Kidney (tissue), 14 donors: ENCODE measurements around the gene CLIP3. TPM values are rescaled to one million over a fixed set of nuclear protein-coding genes. Genes with fewer than 3 reads are reported as not detected.
A peak's percentile ranks its signal among the peaks of the same experiment; 100 is the strongest.

Experiments used
- DNase-seq, 5 donors: peaks; one replicate each; pipeline ENCODE4 v3.0.0-alpha.2; 2013 to 2020
- FAIRE-seq: peaks from 2 replicates; lab custom pipeline; 2012; peaks lifted over from hg19 to GRCh38; lab: Jason Lieb, UNC
- H3K27ac ChIP-seq, 2 donors: one replicate each; pipeline ENCODE4 v1.7.0; 2013; ENCODE audit warnings: low read depth in 2 of 2, low read length in 2 of 2, inconsistent platforms in 1 of 2
- H3K27me3 ChIP-seq: one replicate; pipeline ENCODE4 v1.7.1; 2013; ENCODE audit warnings: low read length, inconsistent platforms; ENCODE audit not compliant: control insufficient read depth, insufficient read depth
- H3K36me3 ChIP-seq, 3 donors: one replicate each; pipeline versions ENCODE4 v1.7.0 to v1.7.1; 2013; ENCODE audit warnings: low read length in 3 of 3, control low read depth in 1 of 3, inconsistent platforms in 1 of 3; ENCODE audit not compliant: insufficient read depth in 3 of 3, control insufficient read depth in 2 of 3
- H3K4me1 ChIP-seq, 3 donors: one replicate each; pipeline versions ENCODE4 v1.7.0 to v1.7.1; 2013; ENCODE audit warnings: low read length in 3 of 3, inconsistent platforms in 1 of 3, low read depth in 1 of 3; ENCODE audit not compliant: control insufficient read depth in 2 of 3, insufficient read depth in 2 of 3
- H3K4me3 ChIP-seq, 3 donors: one replicate each; pipeline versions ENCODE4 v1.7.0 to v1.8.1; 2013; ENCODE audit warnings: low read length in 3 of 3, control low read depth in 1 of 3, inconsistent platforms in 1 of 3
- H3K9ac ChIP-seq, 3 donors: one replicate each; pipeline versions ENCODE4 v1.7.0 to v1.7.1; 2013; ENCODE audit warnings: low read length in 3 of 3, control low read depth in 1 of 3, inconsistent platforms in 1 of 3
- H3K9me3 ChIP-seq, 3 donors: one replicate each; pipeline versions ENCODE4 v1.7.0 to v1.7.1; 2013; ENCODE audit warnings: low read length in 3 of 3, control low read depth in 1 of 3, inconsistent platforms in 1 of 3; ENCODE audit not compliant: control insufficient read depth in 2 of 3, insufficient read depth in 1 of 3
- CTCF ChIP-seq: IDR thresholded peaks from 3 replicates; pipeline ENCODE4 v1.5.1; 2012; ENCODE audit warnings: mild to moderate bottlenecking, moderate library complexity, borderline replicate concordance; ENCODE audit not compliant: insufficient read depth; ENCODE audit errors: extremely low read depth
- intact Hi-C: fragments of 100-400 bp; cut with DNase I; formaldehyde crosslinking; loops from one replicate; pipeline ENCODE4 v1.11.1; 2022
- polyA plus RNA-seq: library from polyadenylated mRNA; stranded (reverse); fragments of 350-450 nt; fragmentation: Illumina TruSeq; extraction: RNeasy Lipid Tissue Mini Kit (QIAGEN cat#74804); gene quantifications from one replicate; pipeline ENCODE4 v1.2.3, GENCODE V29; 2014; ENCODE audit warnings: low read depth, low replicate concordance; ENCODE audit not compliant: insufficient read depth
- total RNA-seq: library from RNA; stranded (reverse); fragmentation: NEBNext Ultra II Directional; extraction: Animal tissue kit (Norgen Biotek cat#: 25700); gene quantifications from one replicate; pipeline ENCODE4 v1.2.1, GENCODE V29; 2021
- donor health status: control.
- donor health status: control.
- donor health status: control.
- donor health status: control.
- donor health status: control.
- donor health status: DM: yes; HTN: yes; CAD: no.
- donor health status: Normal renal cell carcinoma (clear cell type).

CLIP3 gene
- total and polyA plus RNA-seq, 2 donors from 2014 or later, result 10.3 to 12.3 TPM

DNA sequence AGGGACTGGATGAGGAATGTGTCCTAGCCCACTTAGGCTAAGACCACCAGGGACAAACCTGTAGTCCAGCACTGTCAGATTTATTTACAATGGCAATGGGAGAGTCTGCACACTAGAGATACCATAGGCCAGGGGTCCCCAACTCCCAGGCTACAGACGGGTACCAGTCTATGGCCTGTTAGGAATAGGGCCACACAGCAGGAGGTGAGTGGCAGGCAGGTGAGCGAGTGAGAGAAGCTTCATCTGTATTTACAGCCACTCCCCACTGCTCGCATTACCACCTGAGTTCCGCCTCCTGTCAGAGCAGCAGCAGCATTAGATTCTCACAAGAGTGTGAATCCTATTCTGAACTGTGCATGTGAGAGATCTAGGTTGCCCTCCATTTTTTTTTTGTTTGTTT, 19.0 kb upstream of the CLIP3 start:
- TF ChIP-seq CTCF, result no peak
- Histone ChIP-seq H3K9me3 (no peaks in the 10 kb centered on the region), H3K4me3 (no peak overlapping the region), H3K36me3 (no peaks in the 10 kb centered on the region), H3K27me3 (no peaks in the 10 kb centered on the region), H3K9ac (peak overlapping the region in 1 of 3 donors; percentile 26), H3K27ac (no peak overlapping the region), H3K4me1 (peaks cover 0 to 7% (median 0%) of the 10 kb centered on the region in 3 donors)
- DNase-seq, result no peak
- FAIRE-seq, result no peak
- intact Hi-C loops, result no loop called here

DNA sequence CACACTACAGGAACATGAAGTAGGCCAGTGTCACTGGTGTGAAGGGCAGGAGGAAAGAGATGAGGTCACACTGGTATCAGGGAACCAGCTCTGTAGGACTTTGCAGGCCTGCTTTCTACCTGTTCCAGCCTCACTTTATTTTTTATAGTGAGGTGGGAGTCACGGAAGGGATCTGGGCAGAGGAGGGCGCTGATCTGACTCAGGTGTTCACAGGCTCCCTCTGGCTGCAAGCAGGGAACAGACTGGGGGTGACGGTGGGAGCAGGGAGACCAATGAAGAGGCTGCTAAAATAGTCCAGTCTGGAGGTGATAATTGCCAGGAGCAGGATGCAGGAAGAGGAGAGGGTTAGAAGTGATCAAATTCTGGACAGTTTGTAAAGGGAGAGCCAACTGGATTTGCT, 18.6 kb upstream of the CLIP3 start:
- H3K27ac ChIP-seq, result no peak overlapping the region
- intact Hi-C loops, result no loop called here
- no peak overlapping the region for H3K4me3 ChIP-seq
- H3K9ac ChIP-seq, result peak overlapping the region in 1 of 3 donors; percentile 26
- DNase-seq (peak in 3 of 5 donors; percentile 24 to 53 (median 26)), FAIRE-seq (no peak)
- no peaks in the 10 kb centered on the region for H3K27me3 ChIP-seq
- no peaks in the 10 kb centered on the region for H3K36me3 ChIP-seq
- H3K4me1 ChIP-seq, result peaks cover 0 to 7% (median 0%) of the 10 kb centered on the region in 3 donors
- no peaks in the 10 kb centered on the region for H3K9me3 ChIP-seq
- no peak for TF ChIP-seq CTCF

DNA sequence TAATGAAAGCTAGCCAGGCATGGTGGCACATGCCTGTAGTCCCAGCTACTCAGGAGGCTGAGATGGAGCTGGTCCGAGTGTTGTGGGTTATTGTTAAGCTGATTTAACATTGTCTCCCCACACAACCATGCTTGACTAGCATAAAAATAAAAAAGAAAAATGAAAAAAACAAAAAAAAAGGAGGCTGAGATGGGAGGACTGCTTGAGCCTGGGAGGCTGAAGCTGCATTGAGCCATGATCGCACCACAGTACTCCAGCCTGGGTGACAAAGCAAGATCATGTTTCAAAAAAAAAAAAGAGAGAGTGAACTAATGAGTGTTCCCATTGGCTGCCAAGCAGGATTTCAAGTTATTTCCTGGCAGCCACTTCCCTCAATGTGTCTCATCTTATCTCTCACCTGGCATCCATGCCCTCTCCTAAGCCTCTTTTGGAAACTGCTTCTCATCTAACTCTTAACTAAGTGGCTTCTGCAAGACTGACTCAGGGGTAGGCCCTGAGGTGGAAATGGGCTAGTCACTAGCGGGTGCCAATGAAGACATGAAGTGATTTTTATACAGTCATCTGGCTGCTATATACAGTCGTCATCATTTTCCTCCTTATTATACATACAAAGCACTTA, 16.5 kb upstream of the CLIP3 start:
- Histone ChIP-seq H3K9ac (no peak overlapping the region), H3K4me1 (peaks cover 0 to 4% (median 0%) of the 10 kb centered on the region in 3 donors), H3K27me3 (no peaks in the 10 kb centered on the region), H3K36me3 (no peaks in the 10 kb centered on the region), H3K4me3 (no peak overlapping the region), H3K27ac (no peak overlapping the region), H3K9me3 (no peaks in the 10 kb centered on the region)
- intact Hi-C loops, result no loop called here
- FAIRE-seq (no peak), DNase-seq (no peak)
- no peak for TF ChIP-seq CTCF
